ENCODE data around the gene KRTAP9-6. TPM values are rescaled to one million over a fixed set of nuclear protein-coding genes. Genes with fewer than 3 reads are reported as not detected.
"Not testable (repeated sequence)": the region's sequence is repeated elsewhere in the genome, so short reads cannot be mapped to it uniquely, and the experiment has no call there.

KRTAP9-6 gene
- total and polyA plus RNA-seq, 2 donors (not counting 3 experiments of a cell fraction or from before 2014, with no cell fraction given) = not detected

- Histone ChIP-seq H3K27me3 (ENCODE audit: control insufficient read depth in 2 of 2, insufficient read depth in 2 of 2, low read length in 2 of 2) (no peaks in the 10 kb centered on the region), H2AFZ (ENCODE audit: low read depth, low read length) (no peak overlapping the region), H3K4me1 (ENCODE audit: control insufficient read depth, extremely low read depth, insufficient read depth, low read length) (no peaks in the 10 kb centered on the region), H3K4me3 (replicated peaks in 1 of 3; ENCODE audit: insufficient read depth in 1 of 3, low read depth in 1 of 3, low read length in 3 of 3) (no peak overlapping the region), H3K9me1 (replicated peaks; ENCODE audit: control insufficient read depth, extremely low read depth, insufficient read depth, low read length) (no peaks in the 10 kb centered on the region), H3K4me2 (ENCODE audit: insufficient read depth, low read length) (no peak overlapping the region), H3K79me2 (ENCODE audit: control insufficient read depth, insufficient read depth, low read length) (no peaks in the 10 kb centered on the region), H3K36me3 (ENCODE audit: control insufficient read depth in 2 of 2, extremely low read depth in 1 of 2, insufficient read depth in 2 of 2, low read length in 2 of 2) (no peaks in the 10 kb centered on the region), H3K27ac (ENCODE audit: insufficient read depth, low read depth, low read length) (no peak overlapping the region), H3K9me3 (replicated peaks; ENCODE audit: control insufficient read depth, insufficient read depth, low read length) (no peaks in the 10 kb centered on the region), H4K20me1 (replicated peaks; ENCODE audit: control insufficient read depth, extremely low read depth, insufficient read depth, low read length) (no peaks in the 10 kb centered on the region), H3K9ac (replicated peaks; ENCODE audit: extremely low read depth, insufficient read depth, low read length) (no peak overlapping the region)
- intact Hi-C loops (cut with micrococcal nuclease) (no loop called here), dilution Hi-C loops (cut with MboI; ENCODE audit: extremely low pct_ligation_motif_present, low sequenced_read_pairs) (no loop called here)
- TF ChIP-seq GATA2 (IDR thresholded peaks at IDR 0.05; ENCODE audit: insufficient read depth, insufficient read length, low read depth, low read length) = no peak
- no peak for TF ChIP-seq JUN (IDR thresholded peaks at IDR 0.05; ENCODE audit: borderline replicate concordance, insufficient read depth, insufficient read length, low read depth)
- TF ChIP-seq EZH2 (IDR thresholded peaks at IDR 0.05; ENCODE audit: borderline replicate concordance, low read depth, low read length, severe bottlenecking) = no peak
- TF ChIP-seq CTCF (IDR thresholded peaks at IDR 0.05; ENCODE audit: extremely low read depth in 1 of 2, insufficient read depth in 1 of 2, low read depth in 1 of 2, low read length in 2 of 2) = no peak
- no peak for TF ChIP-seq POLR2AphosphoS5 (IDR thresholded peaks at IDR 0.05; ENCODE audit: insufficient read depth, low read depth, low read length)
- FAIRE-seq (no peak), DNase-seq (ENCODE audit: low read depth, low spot score) (no peak)
- BruUV-seq (replicated peaks) = no TSS peak
- CTCF ChIA-PET = interaction anchor here (0.8 kb wide), 1 partner anchor 9 kb away, joined by 3 read pairs; no protein-coding TSS in a partner anchor
- POLR2A ChIA-PET = no interaction called here
Observed at GRCh38 chr17:41226051-41226450, 39.1 kb upstream of the KRTAP9-6 start.

- FAIRE-seq; H3K79me2 ChIP-seq (ENCODE audit: control insufficient read depth, insufficient read depth, low read length); intact Hi-C loops (cut with micrococcal nuclease); H3K27me3 ChIP-seq (ENCODE audit: control insufficient read depth in 2 of 2, insufficient read depth in 2 of 2, low read length in 2 of 2); H3K36me3 ChIP-seq (ENCODE audit: control insufficient read depth in 2 of 2, extremely low read depth in 1 of 2, insufficient read depth in 2 of 2, low read length in 2 of 2); H3K27ac ChIP-seq (ENCODE audit: insufficient read depth, low read depth, low read length); H3K9ac ChIP-seq (replicated peaks; ENCODE audit: extremely low read depth, insufficient read depth, low read length); dilution Hi-C loops (cut with MboI; ENCODE audit: extremely low pct_ligation_motif_present, low sequenced_read_pairs); DNase-seq (ENCODE audit: low read depth, low spot score); H4K20me1 ChIP-seq (replicated peaks; ENCODE audit: control insufficient read depth, extremely low read depth, insufficient read depth, low read length); H3K4me2 ChIP-seq (ENCODE audit: insufficient read depth, low read length); H3K9me1 ChIP-seq (replicated peaks; ENCODE audit: control insufficient read depth, extremely low read depth, insufficient read depth, low read length); BruUV-seq (replicated peaks); H2AFZ ChIP-seq (ENCODE audit: low read depth, low read length); H3K4me1 ChIP-seq (ENCODE audit: control insufficient read depth, extremely low read depth, insufficient read depth, low read length); H3K4me3 ChIP-seq (replicated peaks in 1 of 3; ENCODE audit: insufficient read depth in 1 of 3, low read depth in 1 of 3, low read length in 3 of 3); POLR2A ChIA-PET; H3K9me3 ChIP-seq (replicated peaks; ENCODE audit: control insufficient read depth, insufficient read depth, low read length); CTCF ChIA-PET: not testable (repeated sequence)
Observed at GRCh38 chr17:41226598-41227095, 38.5 kb upstream of the KRTAP9-6 start, which contains the start of gene KRTAP9-2. KRTAP9-2 (plus strand) TSS chr17:41226648; CDS start chr17:41226655, 7 bp downstream.

All from endothelial cell of umbilical vein (primary cell).